HEK293 (cell line): ENCODE results near the gene MYLK4.

Experiments
- BCL6B ChIP-seq: fragments of 450-650 bp; formaldehyde crosslinking; IDR thresholded peaks from 2 replicates; pipeline ENCODE4 v1.5.1; 2017; ENCODE audit warnings: missing biosample characterization, missing genetic modification characterization
- GLI4 ChIP-seq: fragments of 450-650 bp; formaldehyde crosslinking; IDR thresholded peaks from 2 replicates; pipeline ENCODE4 v1.5.1; 2016; ENCODE audit warnings: missing biosample characterization, missing genetic modification characterization
- GLIS1 ChIP-seq: fragments of 450-650 bp; formaldehyde crosslinking; IDR thresholded peaks from 2 replicates; pipeline ENCODE4 v1.5.1; 2016; ENCODE audit warnings: missing biosample characterization, missing genetic modification characterization
- HOXC10 ChIP-seq: sonication (generic); formaldehyde crosslinking; IDR thresholded peaks from 2 replicates; pipeline ENCODE4 v1.8.1; 2023; ENCODE audit warnings: mild to moderate bottlenecking, missing genetic modification reagents
- KLF17 ChIP-seq: fragments of 450-650 bp; formaldehyde crosslinking; IDR thresholded peaks from 2 replicates; pipeline ENCODE4 v1.5.1; 2016; ENCODE audit warnings: missing biosample characterization, missing genetic modification characterization
- MEIS1 ChIP-seq: sonication (generic); formaldehyde crosslinking; IDR thresholded peaks from 2 replicates; pipeline ENCODE4 v1.8.1; 2022; ENCODE audit warnings: missing genetic modification reagents, mild to moderate bottlenecking, borderline replicate concordance
- PBX3 ChIP-seq: sonication (generic); formaldehyde crosslinking; IDR thresholded peaks from 2 replicates; pipeline ENCODE4 v1.8.1; 2022; ENCODE audit warnings: mild to moderate bottlenecking, moderate library complexity, missing genetic modification reagents
- SP3 ChIP-seq: fragments of 450-650 bp; formaldehyde crosslinking; IDR thresholded peaks from 2 replicates; pipeline ENCODE4 v1.5.1; 2016; ENCODE audit warnings: missing biosample characterization, missing genetic modification characterization
- TCF7L2 ChIP-seq: IDR thresholded peaks from 2 replicates; pipeline ENCODE4 v1.6.1; 2011; ENCODE audit warnings: low read depth, mild to moderate bottlenecking, inconsistent platforms, low read length, moderate library complexity, borderline replicate concordance
- TRIM28 ChIP-seq: IDR thresholded peaks from 2 replicates; pipeline ENCODE4 v1.6.1; 2011; ENCODE audit warnings: low read length, control low read depth, borderline replicate concordance
- ZBTB8A ChIP-seq: fragments of 450-650 bp; formaldehyde crosslinking; IDR thresholded peaks from 2 replicates; pipeline ENCODE4 v1.5.1; 2016; ENCODE audit warnings: missing biosample characterization, missing genetic modification characterization
- ZFP41 ChIP-seq: fragments of 450-650 bp; formaldehyde crosslinking; IDR thresholded peaks from 2 replicates; pipeline ENCODE4 v1.5.1; 2016; ENCODE audit warnings: missing biosample characterization, missing genetic modification characterization, borderline replicate concordance
- ZFP69B ChIP-seq: fragments of 450-650 bp; formaldehyde crosslinking; IDR thresholded peaks from 2 replicates; pipeline ENCODE4 v1.5.1; 2016; ENCODE audit warnings: missing biosample characterization, missing genetic modification characterization
- ZNF146 ChIP-seq: fragments of 450-650 bp; formaldehyde crosslinking; IDR thresholded peaks from 2 replicates; pipeline ENCODE4 v1.5.1; 2016; ENCODE audit warnings: missing biosample characterization, missing genetic modification characterization
- ZNF223 ChIP-seq: fragments of 450-650 bp; formaldehyde crosslinking; IDR thresholded peaks from 2 replicates; pipeline ENCODE4 v1.5.1; 2016; ENCODE audit warnings: missing biosample characterization, missing genetic modification characterization
- ZNF23 ChIP-seq: fragments of 450-650 bp; formaldehyde crosslinking; IDR thresholded peaks from 2 replicates; pipeline ENCODE4 v1.5.1; 2016; ENCODE audit warnings: missing biosample characterization, missing genetic modification characterization, borderline replicate concordance
- ZNF311 ChIP-seq: fragments of 450-650 bp; formaldehyde crosslinking; IDR thresholded peaks from 2 replicates; pipeline ENCODE4 v1.5.1; 2017; ENCODE audit warnings: missing biosample characterization, missing genetic modification characterization, borderline replicate concordance
- ZNF335 ChIP-seq: fragments of 450-650 bp; formaldehyde crosslinking; conservative IDR thresholded peaks from 2 replicates; pipeline ENCODE4 v1.5.1; 2016; ENCODE audit warnings: missing biosample characterization, missing genetic modification characterization
- ZNF398 ChIP-seq: fragments of 450-650 bp; formaldehyde crosslinking; IDR thresholded peaks from 2 replicates; pipeline ENCODE4 v1.5.1; 2017; ENCODE audit warnings: missing biosample characterization, missing genetic modification characterization
- ZNF48 ChIP-seq: fragments of 450-650 bp; formaldehyde crosslinking; IDR thresholded peaks from 2 replicates; pipeline ENCODE4 v1.5.1; 2016; ENCODE audit warnings: missing biosample characterization, missing genetic modification characterization
- ZNF654 ChIP-seq: fragments of 450-650 bp; formaldehyde crosslinking; IDR thresholded peaks from 2 replicates; pipeline ENCODE4 v1.5.1; 2016; ENCODE audit warnings: low read depth, missing biosample characterization, missing genetic modification characterization
- ZNF670 ChIP-seq: fragments of 450-650 bp; formaldehyde crosslinking; IDR thresholded peaks from 2 replicates; pipeline ENCODE4 v1.5.1; 2016; ENCODE audit warnings: missing biosample characterization, missing genetic modification characterization, low read depth
- ZNF701 ChIP-seq: fragments of 450-650 bp; formaldehyde crosslinking; IDR thresholded peaks from 2 replicates; pipeline ENCODE4 v1.5.1; 2016; ENCODE audit warnings: missing biosample characterization, missing genetic modification characterization
- ZNF707 ChIP-seq: fragments of 450-650 bp; formaldehyde crosslinking; IDR thresholded peaks from 2 replicates; pipeline ENCODE4 v1.5.1; 2016; ENCODE audit warnings: missing biosample characterization, missing genetic modification characterization
- ZNF747 ChIP-seq: fragments of 450-650 bp; formaldehyde crosslinking; IDR thresholded peaks from 2 replicates; pipeline ENCODE4 v1.5.1; 2016; ENCODE audit warnings: missing biosample characterization, missing genetic modification characterization
- ZNF785 ChIP-seq: fragments of 450-650 bp; formaldehyde crosslinking; IDR thresholded peaks from 2 replicates; pipeline ENCODE4 v1.5.1; 2016; ENCODE audit warnings: missing biosample characterization, missing genetic modification characterization
- ZNF791 ChIP-seq: fragments of 450-650 bp; formaldehyde crosslinking; IDR thresholded peaks from 2 replicates; pipeline ENCODE4 v1.5.1; 2016; ENCODE audit warnings: missing biosample characterization, missing genetic modification characterization
- ZNF830 ChIP-seq: fragments of 450-650 bp; IDR thresholded peaks from 2 replicates; pipeline ENCODE4 v1.5.0; 2018; ENCODE audit warnings: missing biosample characterization, missing genetic modification characterization, low read depth, mild to moderate bottlenecking, moderate library complexity
- ZNF843 ChIP-seq: fragments of 450-650 bp; formaldehyde crosslinking; IDR thresholded peaks from 2 replicates; pipeline ENCODE4 v1.5.1; 2016; ENCODE audit warnings: missing biosample characterization, missing genetic modification characterization
- ZSCAN23 ChIP-seq: fragments of 450-650 bp; formaldehyde crosslinking; IDR thresholded peaks from 2 replicates; pipeline ENCODE4 v1.5.1; 2016; ENCODE audit warnings: missing biosample characterization, missing genetic modification characterization
- TF ChIP-seq, protein P1 (sequence below): fragments of 450-650 bp; formaldehyde crosslinking; IDR thresholded peaks from 2 replicates; pipeline ENCODE4 v1.5.1; 2016; ENCODE audit warnings: missing biosample characterization, missing genetic modification characterization
- TF ChIP-seq, protein P2 (sequence below): fragments of 450-650 bp; IDR thresholded peaks from 2 replicates; pipeline ENCODE4 v1.5.1; 2018; ENCODE audit warnings: missing biosample characterization, mild to moderate bottlenecking, missing genetic modification characterization

Gene MYLK4

GRCh38 chr6:2765896-2766766, 15.4 kb upstream of the MYLK4 start (continued):
- TF ChIP-seq PBX3 (CRISPR knock-in tag): peak; percentile 74; the same call in 1 of the 2 replicates
- TF ChIP-seq, protein P1, sequence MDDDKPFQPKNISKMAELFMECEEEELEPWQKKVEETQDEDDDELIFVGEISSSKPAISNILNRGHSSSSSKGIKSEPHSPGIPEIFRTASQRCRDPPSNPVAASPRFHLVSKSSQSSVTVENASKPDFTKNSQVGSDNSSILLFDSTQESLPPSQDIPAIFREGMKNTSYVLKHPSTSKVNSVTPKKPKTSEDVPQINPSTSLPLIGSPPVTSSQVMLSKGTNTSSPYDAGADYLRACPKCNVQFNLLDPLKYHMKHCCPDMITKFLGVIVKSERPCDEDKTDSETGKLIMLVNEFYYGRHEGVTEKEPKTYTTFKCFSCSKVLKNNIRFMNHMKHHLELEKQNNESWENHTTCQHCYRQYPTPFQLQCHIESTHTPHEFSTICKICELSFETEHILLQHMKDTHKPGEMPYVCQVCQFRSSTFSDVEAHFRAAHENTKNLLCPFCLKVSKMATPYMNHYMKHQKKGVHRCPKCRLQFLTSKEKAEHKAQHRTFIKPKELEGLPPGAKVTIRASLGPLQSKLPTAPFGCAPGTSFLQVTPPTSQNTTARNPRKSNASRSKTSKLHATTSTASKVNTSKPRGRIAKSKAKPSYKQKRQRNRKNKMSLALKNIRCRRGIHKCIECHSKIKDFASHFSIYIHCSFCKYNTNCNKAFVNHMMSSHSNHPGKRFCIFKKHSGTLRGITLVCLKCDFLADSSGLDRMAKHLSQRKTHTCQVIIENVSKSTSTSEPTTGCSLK: no peak
- no peak for TF ChIP-seq ZNF707 (tag by site-specific recombination)
- TF ChIP-seq BCL6B (tag by site-specific recombination): no peak
- TF ChIP-seq ZNF701 (tag by site-specific recombination): no peak
- no peak for TF ChIP-seq GLI4 (tag by site-specific recombination)
- no peak for TF ChIP-seq ZNF146 (tag by site-specific recombination)
- no peak for TF ChIP-seq ZNF670 (tag by site-specific recombination)
- no peak for TF ChIP-seq ZSCAN23
- TF ChIP-seq TRIM28: no peak
- peak; percentile 30; the same call in 1 of the 2 replicates for TF ChIP-seq ZBTB8A (tag by site-specific recombination)
- no peak for TF ChIP-seq ZFP69B (tag by site-specific recombination)
- peak; percentile 65 for TF ChIP-seq ZNF398 (tag by site-specific recombination)
- TF ChIP-seq MEIS1 (CRISPR knock-in tag): peak; percentile 12; the same call in 1 of the 2 replicates
- no peak for TF ChIP-seq ZFP41 (tag by site-specific recombination)
- no peak for TF ChIP-seq ZNF830
- TF ChIP-seq ZNF791 (tag by site-specific recombination): no peak
- TF ChIP-seq ZNF311: no peak
- TF ChIP-seq GLIS1 (tag by site-specific recombination): 0 out of 2 replicates have a peak, but pooled peaks have one; percentile 17
- TF ChIP-seq ZNF23 (tag by site-specific recombination): no peak
- TF ChIP-seq ZNF48 (tag by site-specific recombination): no peak
- TF ChIP-seq ZNF654 (tag by site-specific recombination): no peak
- peak; percentile 79; the same call in 1 of the 2 replicates for TF ChIP-seq ZNF223 (tag by site-specific recombination)
- TF ChIP-seq, protein P2, sequence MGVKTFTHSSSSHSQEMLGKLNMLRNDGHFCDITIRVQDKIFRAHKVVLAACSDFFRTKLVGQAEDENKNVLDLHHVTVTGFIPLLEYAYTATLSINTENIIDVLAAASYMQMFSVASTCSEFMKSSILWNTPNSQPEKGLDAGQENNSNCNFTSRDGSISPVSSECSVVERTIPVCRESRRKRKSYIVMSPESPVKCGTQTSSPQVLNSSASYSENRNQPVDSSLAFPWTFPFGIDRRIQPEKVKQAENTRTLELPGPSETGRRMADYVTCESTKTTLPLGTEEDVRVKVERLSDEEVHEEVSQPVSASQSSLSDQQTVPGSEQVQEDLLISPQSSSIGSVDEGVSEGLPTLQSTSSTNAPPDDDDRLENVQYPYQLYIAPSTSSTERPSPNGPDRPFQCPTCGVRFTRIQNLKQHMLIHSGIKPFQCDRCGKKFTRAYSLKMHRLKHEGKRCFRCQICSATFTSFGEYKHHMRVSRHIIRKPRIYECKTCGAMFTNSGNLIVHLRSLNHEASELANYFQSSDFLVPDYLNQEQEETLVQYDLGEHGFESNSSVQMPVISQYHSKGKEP (tag by site-specific recombination): no peak
- TF ChIP-seq KLF17 (tag by site-specific recombination): no peak
- peak; percentile 48; the same call in 1 of the 2 replicates for TF ChIP-seq ZNF335
- no peak for TF ChIP-seq ZNF785
- TF ChIP-seq TCF7L2: no peak
- no peak for TF ChIP-seq SP3 (tag by site-specific recombination)
- no peak for TF ChIP-seq ZNF843 (tag by site-specific recombination)
- peak; percentile 49; the same call in 1 of the 2 replicates for TF ChIP-seq HOXC10 (CRISPR knock-in tag)
- no peak for TF ChIP-seq ZNF747 (tag by site-specific recombination)
